SH-SY5Y (cell line): ENCODE measurements around the gene CLK2.

Source experiments
- GATA2 ChIP-seq: IDR thresholded peaks from 2 replicates; pipeline ENCODE4 v1.6.1; 2011; ENCODE audit warnings: mild to moderate bottlenecking, low read depth, low read length
- GATA3 ChIP-seq: IDR thresholded peaks from 2 replicates; pipeline ENCODE4 v1.6.1; 2011; ENCODE audit warnings: low read depth, mild to moderate bottlenecking, low read length, moderate library complexity

- TF ChIP-seq GATA2, result no peak
- TF ChIP-seq GATA3, result no peak
Observed at GRCh38 chr1:155277902-155278688, 4.8 kb upstream of the CLK2 start.
